Upper lobe of right lung (tissue), 1 donor: Measurements from ENCODE around the gene FMN1. TPM values are rescaled to one million over a fixed set of nuclear protein-coding genes. Genes with fewer than 3 reads are reported as not detected.
A peak's percentile ranks its signal among the peaks of the same experiment; 100 is the strongest.

Experiments used
- ATAC-seq: fragments of 200-7000 bp; cut with Tn5 transposase; one replicate; pipeline ENCODE4 v1.9.1; 2020; ENCODE audit warnings: mild to moderate bottlenecking, moderate library complexity
- DNase-seq: peaks from one replicate; pipeline ENCODE4 v3.0.0-alpha.2; 2020
- H3K27ac ChIP-seq: fragments of 200-600 bp; one replicate; pipeline ENCODE4 v1.8.0; 2022
- H3K27me3 ChIP-seq: fragments of 200-600 bp; one replicate; pipeline ENCODE4 v1.8.0; 2022; ENCODE audit warnings: mild to moderate bottlenecking
- H3K36me3 ChIP-seq: fragments of 200-600 bp; one replicate; pipeline ENCODE4 v1.8.0; 2022
- H3K4me1 ChIP-seq: fragments of 200-600 bp; one replicate; pipeline ENCODE4 v1.8.0; 2022
- H3K4me3 ChIP-seq: fragments of 200-600 bp; one replicate; pipeline ENCODE4 v1.8.0; 2022; ENCODE audit warnings: mild to moderate bottlenecking
- H3K9me3 ChIP-seq: fragments of 200-600 bp; one replicate; pipeline ENCODE4 v1.8.0; 2022
- intact Hi-C: fragments of 100-400 bp; cut with DNase I; formaldehyde crosslinking; loops from one replicate; pipeline ENCODE4 v1.11.0; 2022
- total RNA-seq: library from RNA; stranded (reverse); fragmentation: NEBNext Ultra II Directional; extraction: Animal tissue kit (Norgen Biotek cat#: 25700); gene quantifications from one replicate; pipeline ENCODE4 v1.2.1, GENCODE V29; 2021
- TF ChIP-seq, protein P1 (sequence below): fragments of 200-600 bp; IDR thresholded peaks from one replicate; pipeline ENCODE4 v1.8.0; 2022; ENCODE audit warnings: antibody characterized with exemption
- donor health status: DM: no; HTN: yes; CAD: no; lungs with severe emphysema.

FMN1 gene
- total RNA-seq, 1 donor from 2014 or later, result 33.5 TPM

DNA sequence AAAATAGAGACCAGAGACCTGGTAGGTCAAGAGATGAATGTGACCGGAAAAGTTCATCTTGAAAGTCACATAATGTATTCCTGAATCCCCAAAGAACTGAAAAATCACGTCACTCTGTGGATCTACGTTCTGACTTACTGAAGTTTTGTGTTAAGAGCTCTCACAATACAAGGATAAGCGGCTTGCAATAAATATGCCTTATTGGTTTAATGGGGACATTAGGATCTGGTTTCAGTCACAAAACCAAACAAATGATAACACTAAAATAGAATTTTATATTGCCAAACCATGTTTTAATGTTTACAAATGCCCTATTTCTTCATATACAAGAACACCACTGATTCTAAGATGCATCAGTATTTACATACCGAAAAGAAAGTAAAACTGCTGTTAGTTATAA is 164.2 kb downstream of the FMN1 start:
- intact Hi-C loops, result no loop called here
- Histone ChIP-seq H3K27me3 (no peaks in the 10 kb centered on the region), H3K4me3 (no peak overlapping the region), H3K9me3 (no peaks in the 10 kb centered on the region), H3K27ac (no peak overlapping the region), H3K4me1 (no peaks in the 10 kb centered on the region), H3K36me3 (no peaks in the 10 kb centered on the region)
- TF ChIP-seq, protein P1, sequence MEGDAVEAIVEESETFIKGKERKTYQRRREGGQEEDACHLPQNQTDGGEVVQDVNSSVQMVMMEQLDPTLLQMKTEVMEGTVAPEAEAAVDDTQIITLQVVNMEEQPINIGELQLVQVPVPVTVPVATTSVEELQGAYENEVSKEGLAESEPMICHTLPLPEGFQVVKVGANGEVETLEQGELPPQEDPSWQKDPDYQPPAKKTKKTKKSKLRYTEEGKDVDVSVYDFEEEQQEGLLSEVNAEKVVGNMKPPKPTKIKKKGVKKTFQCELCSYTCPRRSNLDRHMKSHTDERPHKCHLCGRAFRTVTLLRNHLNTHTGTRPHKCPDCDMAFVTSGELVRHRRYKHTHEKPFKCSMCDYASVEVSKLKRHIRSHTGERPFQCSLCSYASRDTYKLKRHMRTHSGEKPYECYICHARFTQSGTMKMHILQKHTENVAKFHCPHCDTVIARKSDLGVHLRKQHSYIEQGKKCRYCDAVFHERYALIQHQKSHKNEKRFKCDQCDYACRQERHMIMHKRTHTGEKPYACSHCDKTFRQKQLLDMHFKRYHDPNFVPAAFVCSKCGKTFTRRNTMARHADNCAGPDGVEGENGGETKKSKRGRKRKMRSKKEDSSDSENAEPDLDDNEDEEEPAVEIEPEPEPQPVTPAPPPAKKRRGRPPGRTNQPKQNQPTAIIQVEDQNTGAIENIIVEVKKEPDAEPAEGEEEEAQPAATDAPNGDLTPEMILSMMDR, result no peak
- ATAC-seq (no peak), DNase-seq (no peak)

DNA sequence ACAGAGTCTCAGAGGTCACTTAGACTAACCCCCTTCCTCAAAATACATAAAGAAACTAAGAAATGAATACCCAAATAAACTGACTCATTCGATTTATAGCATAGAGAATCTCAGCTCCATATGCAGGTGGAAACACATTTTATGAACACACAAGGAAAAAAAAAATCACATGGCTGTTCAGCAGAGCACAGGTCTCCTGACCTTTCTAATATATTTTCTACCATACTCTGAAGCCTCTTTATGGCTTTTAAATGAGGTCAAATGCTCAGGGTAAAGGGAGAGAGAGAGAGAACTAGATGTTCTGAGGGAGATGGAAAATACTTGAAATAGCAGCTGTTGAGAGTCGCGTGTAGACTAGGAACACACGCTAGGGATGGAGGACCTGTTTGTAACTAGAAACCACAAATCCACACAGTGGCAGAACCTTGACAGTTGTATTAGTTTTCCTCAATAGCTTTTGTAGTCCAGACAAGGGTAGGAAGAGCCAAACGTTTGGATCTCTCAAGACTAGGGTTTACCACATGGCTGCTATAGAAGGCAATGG is 165.3 kb downstream of the FMN1 start:
- TF ChIP-seq, protein P1, result no peak
- intact Hi-C loops, result no loop called here
- Histone ChIP-seq H3K4me1 (no peaks in the 10 kb centered on the region), H3K4me3 (no peak overlapping the region), H3K36me3 (no peaks in the 10 kb centered on the region), H3K9me3 (no peaks in the 10 kb centered on the region), H3K27ac (peak overlapping the region; percentile 25), H3K27me3 (no peaks in the 10 kb centered on the region)
- ATAC-seq, result peak; percentile 73
- DNase-seq, result no peak

DNA sequence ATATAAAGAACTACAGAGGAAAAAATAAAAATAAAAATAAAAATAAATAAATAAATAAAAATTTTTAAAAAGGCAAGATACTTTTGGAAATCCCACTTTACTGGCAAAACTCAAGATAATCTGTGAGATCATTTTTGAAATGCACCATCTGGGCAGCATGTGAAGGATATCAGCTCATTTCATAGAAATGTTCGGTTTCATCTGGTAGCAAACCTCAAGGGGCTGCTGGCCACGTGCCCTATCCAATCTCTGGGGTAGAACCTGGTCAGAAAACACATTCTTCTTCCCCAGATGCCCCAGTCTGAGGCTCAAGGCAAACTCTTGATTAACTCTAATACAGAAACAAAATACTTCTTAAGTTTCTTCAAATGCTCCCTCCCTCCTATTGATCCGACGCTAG is 166.0 kb downstream of the FMN1 start:
- no peaks in the 10 kb centered on the region for H3K36me3 ChIP-seq
- no peak overlapping the region for H3K27ac ChIP-seq
- no peak overlapping the region for H3K4me3 ChIP-seq
- no peaks in the 10 kb centered on the region for H3K4me1 ChIP-seq
- H3K9me3 ChIP-seq, result no peaks in the 10 kb centered on the region
- TF ChIP-seq, protein P1, result no peak
- DNase-seq, result no peak
- intact Hi-C loops, result no loop called here
- no peaks in the 10 kb centered on the region for H3K27me3 ChIP-seq
- ATAC-seq, result no peak

DNA sequence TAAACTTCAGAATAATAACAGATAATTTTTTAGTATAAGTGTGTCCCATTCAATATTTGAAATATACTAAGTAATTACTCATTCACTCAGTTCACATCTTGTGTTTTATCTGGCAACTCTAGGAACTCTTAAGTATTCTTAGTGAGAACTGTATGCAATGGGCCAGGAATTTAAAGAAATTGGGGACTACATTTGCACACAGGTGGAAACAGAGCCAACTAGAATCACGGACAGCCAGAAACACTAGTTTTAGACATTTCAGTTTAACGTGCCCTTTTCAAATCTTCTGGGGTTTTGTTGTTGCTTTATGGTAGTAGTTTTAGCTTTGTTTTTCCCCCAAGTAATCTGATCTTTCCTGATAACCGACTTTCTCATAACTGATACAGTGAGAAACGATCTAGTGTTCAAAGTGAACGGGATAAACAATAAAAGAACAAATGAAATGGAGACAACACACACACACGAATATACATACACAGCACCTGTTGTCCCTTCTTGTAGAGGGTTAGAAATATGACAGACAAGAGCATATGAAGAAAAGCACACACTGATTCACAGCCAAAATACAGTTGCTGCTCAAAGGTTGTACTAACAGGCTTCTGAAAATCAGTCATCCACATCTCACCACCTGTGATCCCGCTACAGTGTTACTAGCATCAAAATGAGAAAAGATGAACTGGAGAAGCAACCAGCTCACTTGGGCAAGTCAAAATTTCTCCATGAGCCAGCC is 167.0 kb downstream of the FMN1 start:
- Histone ChIP-seq H3K27me3 (no peaks in the 10 kb centered on the region), H3K36me3 (no peaks in the 10 kb centered on the region), H3K27ac (peak overlapping the region; percentile 40), H3K4me1 (peaks cover 4% of the 10 kb centered on the region), H3K9me3 (no peaks in the 10 kb centered on the region), H3K4me3 (no peak overlapping the region)
- ATAC-seq (no peak), DNase-seq (no peak)
- TF ChIP-seq, protein P1, result no peak
- intact Hi-C loops, result no loop called here

DNA sequence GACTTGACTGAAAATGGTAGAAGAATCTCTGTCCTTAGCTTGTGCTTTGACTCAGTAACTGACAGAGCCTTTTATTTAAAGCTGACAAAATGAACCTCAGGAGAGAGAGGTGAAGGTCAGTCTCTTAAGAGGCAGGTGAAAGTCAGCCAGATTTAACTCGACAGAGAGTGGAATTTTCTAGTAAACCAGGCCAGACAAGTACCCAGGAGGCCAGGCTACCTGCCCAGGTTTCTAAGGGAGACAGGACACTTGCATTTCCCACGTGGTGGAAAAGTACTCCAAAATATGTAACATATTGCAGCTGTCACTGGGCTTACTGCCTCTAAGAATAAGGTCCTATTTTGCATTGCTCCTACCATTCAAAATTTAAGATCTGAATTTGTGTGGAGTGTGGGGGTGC is 167.9 kb downstream of the FMN1 start:
- peak; percentile 77 for ATAC-seq
- intact Hi-C loops, result no loop called here
- no peaks in the 10 kb centered on the region for H3K36me3 ChIP-seq

More for the DNA sequence above, 167.9 kb downstream of the FMN1 start:
- H3K4me3 ChIP-seq, result no peak overlapping the region
- H3K27me3 ChIP-seq, result no peaks in the 10 kb centered on the region
- TF ChIP-seq, protein P1, result no peak
- no peaks in the 10 kb centered on the region for H3K9me3 ChIP-seq
- peak; percentile 71 for DNase-seq
- peaks cover 10% of the 10 kb centered on the region for H3K4me1 ChIP-seq
- H3K27ac ChIP-seq, result peak overlapping the region; percentile 40
